K562 (cell line): ENCODE data around the gene TMEM86B. TPM values are rescaled to one million over a fixed set of nuclear protein-coding genes. Genes with fewer than 3 reads are reported as not detected.
A peak's percentile ranks its signal among the peaks of the same experiment; 100 is the strongest.

ENCODE experiments used
- CBFA2T2 ChIP-seq: fragments of 450-650 bp; conservative IDR thresholded peaks from 2 replicates; pipeline ENCODE4 v1.6.1; 2017; ENCODE audit warnings: mild to moderate bottlenecking
- CSDE1 ChIP-seq, 2 experiments: fragments of 450-650 bp; IDR thresholded peaks; 2 replicates each; pipeline ENCODE4 v1.6.1; 2016; ENCODE audit warnings: mild to moderate bottlenecking in 1 of 2
- HNRNPL ChIP-seq: fragments of 200-400 bp; formaldehyde crosslinking; IDR thresholded peaks from 2 replicates; pipeline ENCODE4 v1.6.1; 2017; ENCODE audit warnings: low read depth, mild to moderate bottlenecking, low read length
- NKRF ChIP-seq: fragments of 450-650 bp; IDR thresholded peaks from 2 replicates; pipeline ENCODE4 v1.6.1; 2016; ENCODE audit warnings: borderline replicate concordance
- SAP30 ChIP-seq: fragments of 200-600 bp; sonication (generic); IDR thresholded peaks from 2 replicates; pipeline ENCODE4 v1.6.1; 2012; ENCODE audit warnings: borderline replicate concordance, low read depth, mild to moderate bottlenecking, moderate library complexity, low read length, control low read depth, inconsistent platforms; ENCODE audit not compliant: insufficient read depth, poor library complexity, severe bottlenecking
- SRSF9 ChIP-seq: fragments of 200-400 bp; formaldehyde crosslinking; IDR thresholded peaks from 2 replicates; pipeline ENCODE4 v1.6.1; 2017; ENCODE audit warnings: low read depth, low read length, borderline replicate concordance
- VEZF1 ChIP-seq: fragments of 200-800 bp; sonication (Bioruptor generic); IDR thresholded peaks from 2 replicates; pipeline ENCODE4 v1.6.1; 2017; ENCODE audit warnings: missing genetic modification characterization, missing compliant biosample characterization
- ZNF407 ChIP-seq: fragments of 450-650 bp; IDR thresholded peaks from 2 replicates; pipeline ENCODE4 v1.6.1; 2016; ENCODE audit warnings: low read depth
- ZNF41 ChIP-seq: fragments of 250-450 bp; sonication (Bioruptor Pico); conservative IDR thresholded peaks from 2 replicates; pipeline ENCODE4 v1.4.0; 2020; ENCODE audit warnings: mild to moderate bottlenecking
- ZNF518B ChIP-seq: fragments of 250-450 bp; sonication (Bioruptor Pico); IDR thresholded peaks from 2 replicates; pipeline ENCODE4 v1.5.0; 2021; ENCODE audit warnings: mild to moderate bottlenecking, moderate library complexity
- ZNF589 ChIP-seq: fragments of 200-800 bp; sonication (Bioruptor generic); IDR thresholded peaks from 2 replicates; pipeline ENCODE4 v1.6.1; 2016; ENCODE audit warnings: low read depth, missing genetic modification characterization, missing compliant biosample characterization
- polyA plus RNA-seq, 8 experiments: library from polyadenylated mRNA; depleted of rRNA in 4 of 8; stranded (reverse) in 5 of 8; unstranded in 3 of 8; fragments of >200 nt; fragmentation: Nextera tagmentation in 2 of 8; fragmentation: Illumina TruSeq in 1 of 8; extraction: Ambion mirVana in 2 of 8; extraction: Trizol in 1 of 8; gene quantifications; 2 replicates each; pipeline versions ENCODE4 v1.2.1 to v1.2.3, GENCODE V29; 2011 to 2014; ENCODE audit warnings: inconsistent platforms in 1 of 8, missing spikeins in 1 of 8
- total RNA-seq, 7 experiments: library from RNA; depleted of rRNA in 6 of 7; stranded (reverse); fragments of >200 nt in 6 of 7; fragmentation: Illumina TruSeq in 2 of 7; extraction: Trizol in 2 of 7; gene quantifications; 2 replicates each; pipeline versions ENCODE4 v1.2.1 to v1.2.3, GENCODE V29; 2011 to 2021; ENCODE audit warnings: low replicate concordance in 1 of 7

The TMEM86B gene
- total and polyA plus RNA-seq, 9 of the 15 experiments (the other 6 are each of a cell fraction or from before 2014, with no cell fraction given) = 0.28 to 7.9 (median 2.1) TPM

- TF ChIP-seq ZNF589 (peak; percentile 82), VEZF1 (peak; percentile 84), ZNF518B (CRISPR knock-in tag) (no peak), CBFA2T2 (peak; percentile 32; the same call in 1 of the 2 replicates), ZNF41 (CRISPR knock-in tag) (no peak), HNRNPL (peak; percentile 94), ZNF407 (no peak), SRSF9 (no peak), CSDE1 (IDR thresholded peaks at IDR 0.05) (no peak; a peak in 1 of 4 replicates), NKRF (no peak; the same call in 1 of the 2 replicates), SAP30 (no peak)
These were observed 30.4 kb upstream of the TMEM86B start, which contains the start of gene PPP6R1 (continued) for GRCh38 chr19:55258828-55259539.
